ENCODE results near the gene MRPL50.

MRPL50 gene

DNA sequence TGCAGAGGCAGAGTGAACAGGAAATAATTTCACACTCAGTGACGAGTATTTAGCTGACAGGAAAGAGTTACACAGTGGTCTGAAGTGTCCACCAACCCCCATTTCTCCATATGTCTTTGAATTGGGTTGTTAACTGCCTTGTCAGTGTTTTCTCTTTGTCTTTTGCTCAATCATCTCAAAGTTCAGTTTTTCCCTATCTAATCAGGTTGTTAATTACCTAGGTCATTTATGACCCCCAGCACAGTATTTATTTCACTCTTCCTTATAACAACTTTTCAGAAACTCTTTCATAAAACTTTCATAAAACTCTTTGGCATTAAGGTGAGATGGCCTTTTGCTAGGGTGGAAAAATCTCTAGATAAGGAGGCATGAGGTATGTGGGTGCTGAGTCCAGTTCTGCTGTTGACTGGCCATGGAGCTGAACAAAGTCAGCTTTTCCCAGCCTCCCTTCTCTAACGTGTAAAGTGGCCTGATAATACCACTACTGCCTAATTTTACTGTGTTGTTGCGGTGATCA lies 42.4 kb upstream of the MRPL50 start:
- no peak for TF ChIP-seq CTCF (IDR thresholded peaks at IDR 0.05; ENCODE audit: borderline replicate concordance, control extremely low read depth, extremely low read depth, insufficient read depth, missing control alignments)
- in situ Hi-C loops (cut with MboI; ENCODE audit: low sequenced_read_pairs, unreplicated experiment), result no loop called here
- no peak for DNase-seq (ENCODE audit: low spot score)

DNA sequence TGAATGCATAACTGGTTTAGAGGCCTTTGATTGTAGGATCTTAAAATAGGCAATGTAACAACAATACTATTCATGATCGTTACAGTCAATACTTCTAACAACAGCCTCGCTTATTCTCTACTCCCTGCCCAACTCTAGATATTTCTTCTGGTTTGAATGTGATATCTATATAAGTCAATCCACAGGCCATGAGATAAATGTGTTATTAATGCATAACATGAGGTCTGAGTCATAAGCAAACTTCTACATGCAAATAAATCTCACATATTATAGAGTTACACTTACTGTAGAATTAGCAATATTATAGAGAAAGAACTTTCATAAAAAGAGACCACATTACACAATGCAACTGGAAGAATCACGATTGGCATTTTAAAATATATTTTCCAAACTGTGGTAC lies 40.1 kb upstream of the MRPL50 start:
- in situ Hi-C loops (cut with MboI; ENCODE audit: low sequenced_read_pairs, unreplicated experiment), result no loop called here
- no peak for TF ChIP-seq CTCF (IDR thresholded peaks at IDR 0.05; ENCODE audit: borderline replicate concordance, control extremely low read depth, extremely low read depth, insufficient read depth, missing control alignments)
- no peak for DNase-seq (ENCODE audit: low spot score)

- TF ChIP-seq CTCF (IDR thresholded peaks at IDR 0.05; ENCODE audit: borderline replicate concordance, control extremely low read depth, extremely low read depth, insufficient read depth, missing control alignments), result no peak
- in situ Hi-C loops (cut with MboI; ENCODE audit: low sequenced_read_pairs, unreplicated experiment), result no loop called here
- no peak for DNase-seq (ENCODE audit: low spot score)
These were observed 39.4 kb upstream of the MRPL50 start for GRCh38 chr9:101437806-101438232.

GRCh38 chr9:101435601-101436079 lies 37.2 kb upstream of the MRPL50 start, which contains the start of gene ALDOB:
Gene ALDOB (minus strand): TSS chr9:101435774. CDS start chr9:101430887, 4,887 bp downstream.
- no peak for DNase-seq (ENCODE audit: low spot score)
- in situ Hi-C loops (cut with MboI; ENCODE audit: low sequenced_read_pairs, unreplicated experiment), result no loop called here
- no peak for TF ChIP-seq CTCF (IDR thresholded peaks at IDR 0.05; ENCODE audit: borderline replicate concordance, control extremely low read depth, extremely low read depth, insufficient read depth, missing control alignments)

- TF ChIP-seq CTCF (IDR thresholded peaks at IDR 0.05; ENCODE audit: borderline replicate concordance, control extremely low read depth, extremely low read depth, insufficient read depth, missing control alignments), result no peak
- in situ Hi-C loops (cut with MboI; ENCODE audit: low sequenced_read_pairs, unreplicated experiment), result no loop called here
- no peak for DNase-seq (ENCODE audit: low spot score)
These were observed 36.6 kb upstream of the MRPL50 start for GRCh38 chr9:101434998-101435397.

DNA sequence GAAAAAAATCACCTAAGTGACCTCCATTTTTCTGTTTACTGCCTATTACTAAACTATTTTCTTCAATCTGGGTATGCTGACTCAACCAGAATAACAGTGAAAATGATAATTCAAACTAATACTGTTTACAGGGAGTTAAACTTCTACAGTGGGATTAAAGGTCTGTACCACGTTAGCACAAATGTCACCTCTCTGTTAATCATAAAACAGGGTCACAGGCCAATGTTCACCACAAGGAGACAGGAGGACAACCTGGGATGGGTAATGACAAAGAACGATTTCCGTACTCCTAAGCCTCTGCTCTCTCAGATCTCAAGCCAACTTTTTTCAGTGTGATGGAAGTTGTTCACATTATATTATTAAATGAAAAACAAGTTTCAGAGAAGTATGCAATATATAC lies 34.8 kb upstream of the MRPL50 start:
- TF ChIP-seq CTCF (IDR thresholded peaks at IDR 0.05; ENCODE audit: borderline replicate concordance, control extremely low read depth, extremely low read depth, insufficient read depth, missing control alignments), result no peak
- DNase-seq (ENCODE audit: low spot score), result no peak
- in situ Hi-C loops (cut with MboI; ENCODE audit: low sequenced_read_pairs, unreplicated experiment), result no loop called here
